Measurements from ENCODE around the gene SHISA6.

SHISA6 gene

GRCh38 chr17:11539637-11540036 is 298.6 kb downstream of the SHISA6 start:
- TF ChIP-seq TAF1 (IDR thresholded peaks at IDR 0.05; ENCODE audit: borderline replicate concordance, insufficient read depth, low read length) (no peak), SIN3A (IDR thresholded peaks at IDR 0.05; ENCODE audit: borderline replicate concordance, insufficient read depth, low read length) (no peak), FOXP2 (optimal IDR thresholded peaks at IDR 0.05; ENCODE audit: borderline replicate concordance, extremely low read depth, extremely low read length, insufficient read depth) (no peak), POLR2AphosphoS5 (IDR thresholded peaks at IDR 0.05; ENCODE audit: low read depth, low read length) (no peak)
- TF ChIP-seq, protein P1, sequence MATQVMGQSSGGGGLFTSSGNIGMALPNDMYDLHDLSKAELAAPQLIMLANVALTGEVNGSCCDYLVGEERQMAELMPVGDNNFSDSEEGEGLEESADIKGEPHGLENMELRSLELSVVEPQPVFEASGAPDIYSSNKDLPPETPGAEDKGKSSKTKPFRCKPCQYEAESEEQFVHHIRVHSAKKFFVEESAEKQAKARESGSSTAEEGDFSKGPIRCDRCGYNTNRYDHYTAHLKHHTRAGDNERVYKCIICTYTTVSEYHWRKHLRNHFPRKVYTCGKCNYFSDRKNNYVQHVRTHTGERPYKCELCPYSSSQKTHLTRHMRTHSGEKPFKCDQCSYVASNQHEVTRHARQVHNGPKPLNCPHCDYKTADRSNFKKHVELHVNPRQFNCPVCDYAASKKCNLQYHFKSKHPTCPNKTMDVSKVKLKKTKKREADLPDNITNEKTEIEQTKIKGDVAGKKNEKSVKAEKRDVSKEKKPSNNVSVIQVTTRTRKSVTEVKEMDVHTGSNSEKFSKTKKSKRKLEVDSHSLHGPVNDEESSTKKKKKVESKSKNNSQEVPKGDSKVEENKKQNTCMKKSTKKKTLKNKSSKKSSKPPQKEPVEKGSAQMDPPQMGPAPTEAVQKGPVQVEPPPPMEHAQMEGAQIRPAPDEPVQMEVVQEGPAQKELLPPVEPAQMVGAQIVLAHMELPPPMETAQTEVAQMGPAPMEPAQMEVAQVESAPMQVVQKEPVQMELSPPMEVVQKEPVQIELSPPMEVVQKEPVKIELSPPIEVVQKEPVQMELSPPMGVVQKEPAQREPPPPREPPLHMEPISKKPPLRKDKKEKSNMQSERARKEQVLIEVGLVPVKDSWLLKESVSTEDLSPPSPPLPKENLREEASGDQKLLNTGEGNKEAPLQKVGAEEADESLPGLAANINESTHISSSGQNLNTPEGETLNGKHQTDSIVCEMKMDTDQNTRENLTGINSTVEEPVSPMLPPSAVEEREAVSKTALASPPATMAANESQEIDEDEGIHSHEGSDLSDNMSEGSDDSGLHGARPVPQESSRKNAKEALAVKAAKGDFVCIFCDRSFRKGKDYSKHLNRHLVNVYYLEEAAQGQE (IDR thresholded peaks at IDR 0.05; ENCODE audit: insufficient read depth in 1 of 2, low read depth in 2 of 2, low read length in 2 of 2): no peak

DNA sequence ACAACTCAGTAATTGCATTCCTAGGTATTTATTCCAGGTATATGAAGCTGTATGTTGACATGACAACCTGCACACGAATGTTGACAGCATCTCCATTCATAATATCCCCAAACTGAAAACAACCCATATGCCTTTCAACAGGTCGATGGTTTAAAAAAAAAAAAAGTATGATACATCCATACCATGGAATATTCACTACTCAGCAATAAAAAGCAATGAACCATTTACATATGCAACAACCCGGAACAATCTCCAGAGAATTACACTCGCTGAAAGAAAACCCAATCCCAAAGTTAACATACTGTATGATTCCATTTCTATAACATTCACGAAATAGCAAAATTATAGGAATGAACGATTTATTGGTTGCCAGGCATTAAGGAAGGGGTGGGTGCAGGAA is 304.0 kb downstream of the SHISA6 start:
- TF ChIP-seq TAF1 (IDR thresholded peaks at IDR 0.05; ENCODE audit: borderline replicate concordance, insufficient read depth, low read length) (no peak), SIN3A (IDR thresholded peaks at IDR 0.05; ENCODE audit: borderline replicate concordance, insufficient read depth, low read length) (no peak), POLR2AphosphoS5 (IDR thresholded peaks at IDR 0.05; ENCODE audit: low read depth, low read length) (no peak), FOXP2 (optimal IDR thresholded peaks at IDR 0.05; ENCODE audit: borderline replicate concordance, extremely low read depth, extremely low read length, insufficient read depth) (no peak)
- TF ChIP-seq, protein P1 (IDR thresholded peaks at IDR 0.05; ENCODE audit: insufficient read depth in 1 of 2, low read depth in 2 of 2, low read length in 2 of 2): no peak

GRCh38 chr17:11545696-11546095 is 304.7 kb downstream of the SHISA6 start:
- TF ChIP-seq POLR2AphosphoS5 (IDR thresholded peaks at IDR 0.05; ENCODE audit: low read depth, low read length) (no peak), TAF1 (IDR thresholded peaks at IDR 0.05; ENCODE audit: borderline replicate concordance, insufficient read depth, low read length) (no peak), SIN3A (IDR thresholded peaks at IDR 0.05; ENCODE audit: borderline replicate concordance, insufficient read depth, low read length) (no peak), FOXP2 (optimal IDR thresholded peaks at IDR 0.05; ENCODE audit: borderline replicate concordance, extremely low read depth, extremely low read length, insufficient read depth) (no peak)
- TF ChIP-seq, protein P1 (IDR thresholded peaks at IDR 0.05; ENCODE audit: insufficient read depth in 1 of 2, low read depth in 2 of 2, low read length in 2 of 2): no peak

DNA sequence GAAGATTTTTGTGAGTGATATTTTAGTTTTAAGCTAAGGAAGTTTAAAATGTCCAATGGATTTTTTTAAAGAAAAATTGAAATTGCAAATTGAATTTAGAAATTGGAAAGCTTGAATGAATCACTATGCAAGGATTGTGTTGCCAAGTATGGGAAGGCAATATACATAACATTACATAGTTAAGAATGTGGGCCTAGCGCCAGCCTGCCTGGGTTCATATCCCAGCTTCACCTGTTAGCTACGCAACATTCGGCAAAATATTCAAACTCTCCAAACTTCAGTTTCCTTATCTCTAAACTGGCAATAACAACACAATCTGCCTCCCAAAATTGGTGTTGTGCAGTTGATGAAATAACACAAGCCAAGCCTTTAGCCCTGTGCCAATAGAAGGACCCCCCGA is 306.8 kb downstream of the SHISA6 start:
- TF ChIP-seq, protein P1 (IDR thresholded peaks at IDR 0.05; ENCODE audit: insufficient read depth in 1 of 2, low read depth in 2 of 2, low read length in 2 of 2): no peak
- no peak for TF ChIP-seq POLR2AphosphoS5 (IDR thresholded peaks at IDR 0.05; ENCODE audit: low read depth, low read length)
- no peak for TF ChIP-seq SIN3A (IDR thresholded peaks at IDR 0.05; ENCODE audit: borderline replicate concordance, insufficient read depth, low read length)
- TF ChIP-seq FOXP2 (optimal IDR thresholded peaks at IDR 0.05; ENCODE audit: borderline replicate concordance, extremely low read depth, extremely low read length, insufficient read depth): no peak
- TF ChIP-seq TAF1 (IDR thresholded peaks at IDR 0.05; ENCODE audit: borderline replicate concordance, insufficient read depth, low read length): no peak

GRCh38 chr17:11548398-11548797 is 307.4 kb downstream of the SHISA6 start:
- TF ChIP-seq FOXP2 (optimal IDR thresholded peaks at IDR 0.05; ENCODE audit: borderline replicate concordance, extremely low read depth, extremely low read length, insufficient read depth): no peak
- no peak for TF ChIP-seq SIN3A (IDR thresholded peaks at IDR 0.05; ENCODE audit: borderline replicate concordance, insufficient read depth, low read length)
- TF ChIP-seq, protein P1 (IDR thresholded peaks at IDR 0.05; ENCODE audit: insufficient read depth in 1 of 2, low read depth in 2 of 2, low read length in 2 of 2): no peak
- no peak for TF ChIP-seq TAF1 (IDR thresholded peaks at IDR 0.05; ENCODE audit: borderline replicate concordance, insufficient read depth, low read length)
- no peak for TF ChIP-seq POLR2AphosphoS5 (IDR thresholded peaks at IDR 0.05; ENCODE audit: low read depth, low read length)

All from PFSK-1 (cell line).